HG03175 (cell line): Measurements from ENCODE around the gene UPF1.

Experiments
- ATAC-seq: cut with Tn5 transposase; IDR thresholded peaks from one replicate; pipeline ENCODE4 v1.9.1; 2021; ENCODE audit warnings: mild to moderate bottlenecking, moderate library complexity; ENCODE audit not compliant: unreplicated experiment

The UPF1 gene

GRCh38 chr19:18853755-18854427, 22.1 kb downstream of the UPF1 start:
- ATAC-seq = no peak

GRCh38 chr19:18854982-18855381, 23.2 kb downstream of the UPF1 start:
- ATAC-seq = no peak

DNA sequence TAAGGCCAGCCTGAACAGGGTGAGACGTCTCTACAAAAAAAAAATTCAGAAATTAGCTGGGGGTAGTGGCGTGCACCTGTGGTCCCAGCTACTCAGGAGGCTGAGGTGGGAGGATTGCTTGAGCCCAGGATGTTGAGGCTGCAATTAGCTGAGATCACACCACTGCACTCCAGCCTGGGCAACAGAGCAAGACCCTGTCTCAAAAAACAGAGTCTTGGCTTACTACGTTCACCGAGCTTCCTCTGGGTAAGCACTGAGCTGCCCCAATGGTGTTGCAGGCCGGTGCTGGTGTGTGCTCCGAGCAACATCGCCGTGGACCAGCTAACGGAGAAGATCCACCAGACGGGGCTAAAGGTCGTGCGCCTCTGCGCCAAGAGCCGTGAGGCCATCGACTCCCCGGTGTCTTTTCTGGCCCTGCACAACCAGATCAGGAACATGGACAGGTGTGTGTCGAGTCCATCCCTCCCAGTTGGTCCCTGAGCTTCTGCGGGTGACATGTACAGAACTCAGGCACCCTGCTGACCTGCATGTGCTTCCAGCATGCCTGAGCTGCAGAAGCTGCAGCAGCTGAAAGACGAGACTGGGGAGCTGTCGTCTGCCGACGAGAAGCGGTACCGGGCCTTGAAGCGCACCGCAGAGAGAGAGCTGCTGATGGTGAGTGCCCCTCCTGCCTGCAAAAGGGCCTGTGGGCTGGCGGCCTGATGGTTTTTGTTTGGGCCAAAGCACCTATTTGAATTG, 24.1 kb downstream of the UPF1 start:
- no peak for ATAC-seq

DNA sequence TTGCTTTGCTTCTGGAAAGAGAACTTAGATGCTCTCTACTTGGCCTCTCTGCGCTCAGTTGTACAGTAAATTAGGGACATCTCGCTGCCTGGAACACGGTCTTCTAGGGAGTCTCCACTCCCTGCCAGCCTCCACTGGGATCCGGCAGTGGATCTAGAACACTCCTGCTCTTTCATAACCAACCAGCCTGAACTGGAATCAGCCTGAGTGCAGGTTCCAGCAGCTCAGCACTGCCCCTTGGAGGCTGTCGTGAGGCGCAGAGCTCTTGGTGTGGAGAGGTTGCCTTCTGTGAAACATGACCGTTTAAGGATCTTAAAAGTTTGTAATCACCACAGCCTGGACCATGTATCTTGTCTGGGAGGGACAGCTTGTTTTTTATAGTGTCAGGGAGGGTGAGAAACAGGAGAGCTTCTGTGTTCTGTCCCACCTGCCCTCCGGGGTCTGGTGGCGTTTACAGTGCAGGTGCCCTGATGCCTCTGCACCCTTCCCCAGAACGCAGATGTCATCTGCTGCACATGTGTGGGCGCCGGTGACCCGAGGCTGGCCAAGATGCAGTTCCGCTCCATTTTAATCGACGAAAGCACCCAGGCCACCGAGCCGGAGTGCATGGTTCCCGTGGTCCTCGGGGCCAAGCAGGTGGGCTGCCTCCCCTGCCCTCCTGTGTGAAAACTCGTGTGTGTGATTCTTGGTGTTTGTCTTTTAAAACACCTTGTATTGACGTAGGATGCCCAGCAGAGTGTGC, 24.8 kb downstream of the UPF1 start:
- no peak for ATAC-seq

- ATAC-seq = no peak
Observed at GRCh38 chr19:18857223-18857622, 25.5 kb downstream of the UPF1 start.

DNA sequence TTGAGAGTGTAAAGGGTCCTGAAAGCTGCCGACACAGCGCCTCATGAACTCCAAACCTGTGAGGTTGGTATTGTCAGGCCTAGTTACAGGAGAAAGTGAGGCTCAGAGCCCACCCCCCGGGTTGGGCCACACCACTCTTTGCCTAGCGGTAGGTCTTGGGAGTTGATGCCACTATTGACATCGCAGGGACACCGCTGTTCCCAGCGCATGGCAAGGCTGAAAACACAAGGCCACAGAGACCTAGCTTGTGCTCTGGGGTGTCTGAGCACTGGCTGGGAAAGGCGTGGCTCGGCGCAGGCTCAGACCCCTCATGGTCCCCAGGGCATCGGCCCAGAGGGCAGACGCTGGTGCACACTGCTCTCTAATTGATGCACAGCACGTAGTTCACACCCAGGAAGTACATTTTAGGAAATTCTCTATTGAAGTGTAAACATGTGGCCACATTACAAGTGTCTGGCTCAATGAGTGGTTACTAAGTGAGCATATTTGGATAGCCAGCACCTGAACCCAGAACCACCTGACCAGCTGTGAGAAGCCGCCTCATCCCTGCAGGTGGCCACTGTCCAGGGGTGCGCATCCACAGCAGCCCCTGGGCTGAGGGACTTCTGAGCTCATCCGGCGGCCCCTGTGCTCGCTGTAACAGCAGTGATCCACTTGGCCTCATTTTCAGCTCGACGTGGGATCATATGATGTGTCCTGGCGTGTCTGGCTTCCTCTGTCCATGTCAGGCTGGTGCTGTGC, 27.3 kb downstream of the UPF1 start:
- no peak for ATAC-seq

DNA sequence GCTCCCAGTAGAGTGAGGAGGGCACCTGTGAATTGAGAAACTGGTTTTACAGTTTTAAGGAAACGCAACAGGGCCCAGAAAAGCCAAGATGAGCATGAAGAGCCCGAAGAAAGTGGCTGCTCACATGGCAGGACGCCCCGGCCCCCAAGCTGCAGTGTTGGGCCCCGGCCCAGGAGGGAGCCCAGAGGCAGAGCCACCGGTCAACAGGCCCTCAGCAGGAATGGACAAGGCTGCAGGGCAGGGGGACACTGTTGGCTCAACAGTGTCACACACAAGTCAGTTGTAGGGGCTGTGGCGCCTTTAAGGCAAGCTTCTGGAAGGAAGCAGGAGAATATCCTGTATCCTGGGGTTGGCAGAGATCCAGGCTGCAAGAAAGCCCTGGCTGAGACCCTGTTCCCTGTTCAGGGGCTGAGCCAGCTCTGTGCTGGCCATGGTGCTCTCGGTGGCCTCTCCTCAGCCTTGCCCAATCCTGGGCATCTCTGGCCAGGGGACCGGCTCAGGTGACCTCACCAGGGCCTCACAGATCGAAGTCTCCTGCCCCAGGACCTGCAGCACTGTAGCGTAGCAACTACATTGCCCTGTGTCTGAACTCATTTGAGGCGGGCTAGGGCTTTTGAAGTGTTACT, 28.0 kb downstream of the UPF1 start:
- no peak for ATAC-seq

- no peak for ATAC-seq
Observed at GRCh38 chr19:18860302-18860700, 28.5 kb downstream of the UPF1 start.

DNA sequence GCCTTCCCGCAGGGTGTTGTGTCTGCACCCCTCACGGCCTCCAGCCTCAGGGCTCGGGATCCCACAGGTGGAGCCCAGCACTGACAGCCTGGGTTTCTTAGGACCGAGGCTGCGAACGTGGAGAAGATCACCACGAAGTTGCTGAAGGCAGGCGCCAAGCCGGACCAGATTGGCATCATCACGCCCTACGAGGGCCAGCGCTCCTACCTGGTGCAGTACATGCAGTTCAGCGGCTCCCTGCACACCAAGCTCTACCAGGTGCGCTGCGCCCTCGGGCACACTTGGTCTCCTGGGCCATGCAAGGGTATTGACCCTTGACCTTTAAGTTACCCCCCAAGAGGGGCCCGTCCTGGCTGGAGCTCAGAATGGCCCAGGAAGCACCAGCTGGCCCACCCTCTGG, 29.0 kb downstream of the UPF1 start:
- no peak for ATAC-seq

DNA sequence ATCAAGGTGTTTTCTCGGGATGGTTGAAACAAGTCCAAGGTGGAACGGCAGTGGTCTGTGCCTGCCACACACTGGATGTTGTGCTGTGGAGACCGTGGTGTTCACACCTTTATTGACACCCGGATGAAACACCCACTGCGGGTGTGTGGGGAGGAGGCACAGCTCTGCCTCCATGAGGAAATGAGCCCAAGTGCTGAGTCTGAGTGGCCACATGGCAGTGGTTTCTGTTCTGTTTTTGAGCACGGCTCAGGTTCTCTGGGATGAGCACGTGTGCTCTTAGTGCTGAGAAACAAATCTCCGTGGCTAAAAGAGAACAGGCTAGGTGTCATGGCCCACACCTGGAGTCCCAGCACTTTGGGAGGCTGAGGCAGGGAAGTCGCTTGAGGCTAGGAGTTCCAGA, 29.5 kb downstream of the UPF1 start:
- no peak for ATAC-seq

DNA sequence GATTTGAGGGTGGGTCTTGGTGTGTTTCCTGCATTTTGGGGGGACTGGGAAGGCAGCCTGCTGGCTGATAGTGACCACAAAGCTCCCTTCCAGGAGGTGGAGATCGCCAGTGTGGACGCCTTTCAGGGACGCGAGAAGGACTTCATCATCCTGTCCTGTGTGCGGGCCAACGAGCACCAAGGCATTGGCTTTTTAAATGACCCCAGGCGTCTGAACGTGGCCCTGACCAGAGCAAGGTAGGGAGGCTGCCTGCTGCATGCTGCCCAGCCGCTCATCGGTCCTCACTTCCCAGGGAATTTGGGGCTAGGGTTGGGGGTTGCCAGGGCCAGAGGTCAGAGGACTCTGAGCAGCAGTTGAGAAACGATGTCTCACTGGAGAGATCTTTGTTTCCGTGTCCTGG, 30.2 kb downstream of the UPF1 start:
- ATAC-seq = no peak

DNA sequence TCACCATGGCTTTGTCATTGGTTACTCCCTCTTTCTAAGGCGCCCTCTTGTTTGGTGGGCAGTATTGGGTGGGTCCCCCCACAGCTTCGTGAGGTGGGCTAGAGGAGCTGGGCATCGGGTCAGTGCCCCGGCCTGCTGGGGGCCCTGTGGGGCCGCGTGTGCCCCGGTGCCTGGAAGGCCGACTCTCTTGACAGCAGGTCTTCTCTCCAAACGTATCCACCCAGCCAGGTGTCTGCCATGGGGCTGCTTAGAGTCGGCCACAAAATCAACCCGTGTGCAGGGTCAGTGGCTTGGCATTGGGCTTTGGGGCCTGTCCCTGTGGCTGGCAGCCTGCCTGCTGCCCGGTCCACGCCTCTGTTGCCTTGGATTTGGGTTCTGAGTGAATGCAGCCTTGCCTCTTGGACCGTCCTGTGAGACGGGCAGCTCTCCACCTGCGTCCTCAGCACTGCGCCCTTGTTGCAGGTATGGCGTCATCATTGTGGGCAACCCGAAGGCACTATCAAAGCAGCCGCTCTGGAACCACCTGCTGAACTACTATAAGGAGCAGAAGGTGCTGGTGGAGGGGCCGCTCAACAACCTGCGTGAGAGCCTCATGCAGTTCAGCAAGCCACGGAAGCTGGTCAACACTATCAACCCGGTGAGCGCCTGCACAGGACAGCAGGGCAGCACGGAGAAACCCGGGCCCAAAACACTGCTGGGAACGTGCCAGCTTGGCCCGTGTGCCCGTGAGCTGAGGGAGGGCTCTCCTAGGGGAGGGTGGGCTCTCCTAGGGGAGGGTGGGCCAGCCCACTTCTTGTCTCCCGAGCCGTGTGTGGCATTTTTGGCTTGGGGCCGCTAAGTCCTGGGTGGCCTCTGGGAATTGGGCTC, 31.4 kb downstream of the UPF1 start:
- no peak for ATAC-seq

DNA sequence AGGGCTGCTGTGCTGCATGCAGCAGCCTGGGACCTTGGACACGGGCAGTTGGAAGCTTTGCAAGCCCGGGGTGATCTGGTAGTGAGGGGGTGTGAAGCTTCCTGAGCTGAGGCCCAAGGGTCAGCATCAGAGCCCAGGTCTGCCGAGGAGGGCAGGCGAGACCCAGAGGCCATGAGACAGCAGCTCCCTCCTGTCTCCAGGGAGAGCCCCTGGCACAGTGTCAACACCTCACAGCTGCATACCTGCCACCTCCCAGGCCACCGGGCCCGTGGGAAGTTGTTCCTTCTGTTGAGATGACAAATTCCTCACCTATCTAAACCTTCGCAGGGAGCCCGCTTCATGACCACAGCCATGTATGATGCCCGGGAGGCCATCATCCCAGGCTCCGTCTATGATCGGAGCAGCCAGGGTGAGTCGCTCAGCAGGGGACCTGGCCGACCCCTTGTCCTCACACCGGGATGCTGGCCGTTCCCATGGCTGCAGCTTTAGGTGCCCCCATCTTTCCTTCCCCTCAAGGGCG, 32.1 kb downstream of the UPF1 start:
- ATAC-seq = no peak

DNA sequence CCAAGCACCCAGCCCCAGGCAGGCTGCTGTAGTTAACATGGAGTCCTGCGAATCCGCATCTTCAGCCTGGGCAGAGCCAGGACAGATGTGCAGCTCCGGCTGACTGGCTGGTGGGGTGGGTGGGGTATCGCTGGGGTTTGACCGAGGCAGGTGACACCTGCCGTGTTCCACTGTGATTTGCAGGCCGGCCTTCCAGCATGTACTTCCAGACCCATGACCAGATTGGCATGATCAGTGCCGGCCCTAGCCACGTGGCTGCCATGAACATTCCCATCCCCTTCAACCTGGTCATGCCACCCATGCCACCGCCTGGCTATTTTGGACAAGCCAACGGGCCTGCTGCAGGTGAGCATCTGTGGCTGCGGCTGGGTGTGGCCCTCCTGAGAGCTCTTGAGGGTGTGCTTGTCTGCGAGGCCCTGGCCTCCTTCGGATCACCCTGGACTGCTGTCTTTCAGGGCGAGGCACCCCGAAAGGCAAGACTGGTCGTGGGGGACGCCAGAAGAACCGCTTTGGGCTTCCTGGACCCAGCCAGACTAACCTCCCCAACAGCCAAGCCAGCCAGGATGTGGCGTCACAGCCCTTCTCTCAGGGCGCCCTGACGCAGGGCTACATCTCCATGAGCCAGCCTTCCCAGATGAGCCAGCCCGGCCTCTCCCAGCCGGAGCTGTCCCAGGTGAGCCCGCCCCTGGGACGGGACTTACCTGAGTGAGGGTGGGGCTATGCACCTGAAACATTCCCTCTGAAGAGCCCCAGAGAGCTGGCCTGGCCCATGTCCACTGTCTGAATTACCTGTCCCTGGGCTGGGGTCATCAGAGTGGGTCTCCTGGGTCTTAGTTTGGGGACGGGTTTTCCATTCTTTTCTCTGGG, 33.6 kb downstream of the UPF1 start:
- no peak for ATAC-seq

DNA sequence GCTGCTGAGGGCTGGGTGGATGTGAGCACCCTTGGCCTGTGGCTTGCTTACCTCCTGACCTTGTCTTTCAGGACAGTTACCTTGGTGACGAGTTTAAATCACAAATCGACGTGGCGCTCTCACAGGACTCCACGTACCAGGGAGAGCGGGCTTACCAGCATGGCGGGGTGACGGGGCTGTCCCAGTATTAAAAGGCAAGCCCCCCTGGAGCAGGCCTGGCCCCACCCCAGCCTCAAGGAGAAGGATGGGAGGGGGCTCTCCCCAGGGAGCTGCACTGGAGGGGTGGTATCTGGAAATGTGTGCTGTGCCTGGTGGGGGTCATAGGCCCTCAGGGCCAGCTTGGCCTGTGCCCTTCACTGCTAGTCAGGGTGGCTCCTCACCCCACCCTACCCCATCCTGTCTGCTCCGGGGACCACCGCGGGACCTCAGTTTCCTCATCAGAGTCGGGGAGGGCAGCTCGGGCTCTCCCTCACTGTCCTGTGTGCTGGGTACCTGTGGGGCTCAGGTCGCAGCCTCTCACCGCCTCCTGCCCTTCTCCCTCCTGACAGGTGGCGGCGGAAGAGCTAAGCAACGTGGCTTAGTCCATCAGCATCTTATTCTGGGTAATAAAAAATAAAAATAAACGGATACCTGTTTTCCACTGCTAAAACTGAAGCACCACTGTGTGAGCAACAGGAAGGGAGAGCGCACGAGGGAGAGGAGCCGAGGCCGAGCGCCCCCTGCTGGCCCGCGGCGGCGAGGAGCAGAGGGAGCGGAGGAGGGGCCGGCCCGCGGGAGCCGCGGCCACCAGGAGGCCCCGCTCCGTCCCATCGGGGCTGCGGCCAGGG, 34.4 kb downstream of the UPF1 start:
- no peak for ATAC-seq

DNA sequence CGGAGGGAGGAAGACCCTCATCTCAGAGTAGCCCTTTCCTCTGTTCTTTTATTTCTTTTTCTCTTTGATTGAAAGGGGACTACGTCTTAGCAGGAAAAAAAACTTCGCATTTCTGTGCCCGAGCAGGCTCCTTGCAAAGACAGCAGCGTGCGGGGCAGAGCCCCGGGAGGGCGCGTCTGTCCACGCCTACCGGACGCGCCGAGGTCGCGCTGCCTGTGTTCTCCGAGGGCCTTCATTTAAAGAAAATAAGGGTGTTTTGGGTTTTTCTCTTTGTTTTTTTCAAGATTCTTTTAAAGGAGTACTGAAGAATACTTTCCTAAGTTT, 35.0 kb downstream of the UPF1 start:
- no peak for ATAC-seq

DNA sequence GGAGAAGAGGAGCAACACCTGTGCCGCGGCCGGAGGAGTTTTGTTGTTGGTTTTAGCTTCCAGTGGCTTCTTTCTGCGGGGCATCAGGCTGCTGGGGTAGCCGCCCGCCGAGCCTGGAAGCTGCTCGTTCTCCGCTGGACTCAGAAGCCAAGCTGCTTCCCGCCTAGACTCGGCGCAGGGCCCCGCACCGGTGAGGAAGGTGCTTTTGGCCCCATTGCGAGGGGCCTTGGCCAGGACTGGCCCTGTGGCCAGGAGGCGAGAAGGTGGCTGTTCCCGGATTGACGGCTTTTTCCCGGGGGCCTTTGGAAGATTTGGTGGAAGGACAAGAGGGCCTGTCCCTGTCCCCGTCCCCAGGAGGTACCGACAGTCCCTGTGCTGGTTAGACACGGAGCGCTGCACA, 35.4 kb downstream of the UPF1 start:
- ATAC-seq = no peak

DNA sequence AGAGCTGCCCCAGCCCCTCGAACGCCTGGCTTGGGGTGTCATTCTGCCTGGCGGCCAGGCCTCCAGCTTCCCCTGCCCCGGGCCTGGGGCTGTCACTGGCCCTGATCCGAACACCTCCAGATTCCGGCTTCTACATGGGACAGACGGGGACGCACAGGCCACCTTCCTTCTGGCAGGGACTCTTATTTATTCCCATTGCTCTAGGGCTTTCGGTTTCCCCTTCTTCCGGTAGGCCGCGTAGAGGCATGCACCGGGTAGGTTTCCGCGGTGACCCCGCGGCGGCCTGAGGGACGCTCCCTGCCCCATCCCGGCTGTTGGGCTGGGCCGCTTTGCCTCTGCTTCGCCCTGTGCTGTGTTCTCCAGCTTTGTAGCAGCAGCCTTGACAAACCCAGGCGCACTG, 36.0 kb downstream of the UPF1 start:
- ATAC-seq = no peak
